Parathyroid adenoma (tissue), 2 donors: Measurements from ENCODE around the gene UHRF2.

Experiments
- H2AFZ ChIP-seq: fragments of 300-600 bp; sonication (generic); one replicate; pipeline ENCODE4 v1.7.0; 2017; ENCODE audit warnings: antibody characterized with exemption, mild to moderate bottlenecking
- H3K27ac ChIP-seq: fragments of 300-600 bp; sonication (generic); one replicate; pipeline ENCODE4 v1.7.0; 2017
- H3K27me3 ChIP-seq: fragments of 300-600 bp; sonication (generic); one replicate; pipeline ENCODE4 v1.7.0; 2017; ENCODE audit warnings: low read length; ENCODE audit not compliant: control insufficient read depth, insufficient read depth
- H3K36me3 ChIP-seq: fragments of 300-600 bp; sonication (generic); one replicate; pipeline ENCODE4 v1.7.0; 2017; ENCODE audit warnings: low read length; ENCODE audit not compliant: control insufficient read depth, insufficient read depth
- H3K4me1 ChIP-seq: fragments of 300-600 bp; sonication (generic); one replicate; pipeline ENCODE4 v1.7.0; 2017; ENCODE audit warnings: control low read depth
- H3K4me2 ChIP-seq: fragments of 300-600 bp; sonication (generic); one replicate; pipeline ENCODE4 v1.7.0; 2017; ENCODE audit warnings: low read length
- H3K4me3 ChIP-seq: fragments of 300-600 bp; sonication (generic); one replicate; pipeline ENCODE4 v1.7.0; 2017; ENCODE audit warnings: low read depth, low read length
- H3K79me2 ChIP-seq: fragments of 300-600 bp; sonication (generic); one replicate; pipeline ENCODE4 v1.7.0; 2017; ENCODE audit warnings: control low read depth
- H3K9ac ChIP-seq: fragments of 300-600 bp; sonication (generic); one replicate; pipeline ENCODE4 v1.7.0; 2017; ENCODE audit warnings: mild to moderate bottlenecking
- H3K9me3 ChIP-seq: fragments of 300-600 bp; sonication (generic); one replicate; pipeline ENCODE4 v1.7.0; 2017; ENCODE audit warnings: low read length; ENCODE audit not compliant: control insufficient read depth
- CTCF ChIP-seq: fragments of 300-600 bp; sonication (generic); IDR thresholded peaks from one replicate; pipeline ENCODE4 v1.7.0; 2017; ENCODE audit warnings: antibody characterized with exemption, mild to moderate bottlenecking
- donor health status: primary hyperparathyroidism.

UHRF2 gene

GRCh38 chr9:6473151-6473550, 60.2 kb downstream of the UHRF2 start:
- H3K27ac ChIP-seq, result no peak overlapping the region
- no peaks in the 10 kb centered on the region for H3K36me3 ChIP-seq
- no peaks in the 10 kb centered on the region for H3K4me1 ChIP-seq
- H3K4me2 ChIP-seq, result no peak overlapping the region
- TF ChIP-seq CTCF, result no peak
- no peaks in the 10 kb centered on the region for H3K9me3 ChIP-seq
- H3K79me2 ChIP-seq, result peaks cover 4% of the 10 kb centered on the region
- no peak overlapping the region for H3K4me3 ChIP-seq
- H3K9ac ChIP-seq, result no peak overlapping the region
- H2AFZ ChIP-seq, result no peak overlapping the region
- no peaks in the 10 kb centered on the region for H3K27me3 ChIP-seq

GRCh38 chr9:6479959-6480358, 67.0 kb downstream of the UHRF2 start:
- H3K27ac ChIP-seq, result no peak overlapping the region
- no peak for TF ChIP-seq CTCF
- no peaks in the 10 kb centered on the region for H3K79me2 ChIP-seq
- no peaks in the 10 kb centered on the region for H3K36me3 ChIP-seq
- no peak overlapping the region for H3K9ac ChIP-seq
- no peaks in the 10 kb centered on the region for H3K27me3 ChIP-seq
- no peaks in the 10 kb centered on the region for H3K9me3 ChIP-seq
- no peak overlapping the region for H2AFZ ChIP-seq
- no peak overlapping the region for H3K4me3 ChIP-seq
- no peak overlapping the region for H3K4me2 ChIP-seq
- H3K4me1 ChIP-seq, result no peaks in the 10 kb centered on the region

GRCh38 chr9:6484210-6484609, 71.2 kb downstream of the UHRF2 start:
- H3K9ac ChIP-seq, result no peak overlapping the region
- no peak overlapping the region for H3K27ac ChIP-seq
- no peak for TF ChIP-seq CTCF
- no peaks in the 10 kb centered on the region for H3K27me3 ChIP-seq
- no peaks in the 10 kb centered on the region for H3K36me3 ChIP-seq
- no peaks in the 10 kb centered on the region for H3K9me3 ChIP-seq
- peaks cover 4% of the 10 kb centered on the region for H3K79me2 ChIP-seq
- H3K4me1 ChIP-seq, result no peaks in the 10 kb centered on the region
- H3K4me2 ChIP-seq, result no peak overlapping the region
- no peak overlapping the region for H2AFZ ChIP-seq
- H3K4me3 ChIP-seq, result no peak overlapping the region

GRCh38 chr9:6488395-6488794, 75.4 kb downstream of the UHRF2 start:
- Histone ChIP-seq H3K27me3 (no peaks in the 10 kb centered on the region), H3K27ac (no peak overlapping the region), H3K79me2 (peaks cover 4% of the 10 kb centered on the region), H3K36me3 (no peaks in the 10 kb centered on the region), H3K9ac (no peak overlapping the region), H3K4me2 (no peak overlapping the region), H2AFZ (no peak overlapping the region), H3K9me3 (no peaks in the 10 kb centered on the region), H3K4me1 (no peaks in the 10 kb centered on the region), H3K4me3 (no peak overlapping the region)
- TF ChIP-seq CTCF, result no peak

GRCh38 chr9:6489099-6489498, 76.1 kb downstream of the UHRF2 start:
- Histone ChIP-seq H3K36me3 (peaks cover 2% of the 10 kb centered on the region), H3K4me2 (no peak overlapping the region), H3K9ac (no peak overlapping the region), H3K79me2 (peaks cover 4% of the 10 kb centered on the region), H3K27me3 (no peaks in the 10 kb centered on the region), H2AFZ (no peak overlapping the region), H3K9me3 (no peaks in the 10 kb centered on the region), H3K27ac (no peak overlapping the region), H3K4me1 (no peaks in the 10 kb centered on the region), H3K4me3 (no peak overlapping the region)
- no peak for TF ChIP-seq CTCF
